ENCODE measurements around the gene PRMT1.

DNA sequence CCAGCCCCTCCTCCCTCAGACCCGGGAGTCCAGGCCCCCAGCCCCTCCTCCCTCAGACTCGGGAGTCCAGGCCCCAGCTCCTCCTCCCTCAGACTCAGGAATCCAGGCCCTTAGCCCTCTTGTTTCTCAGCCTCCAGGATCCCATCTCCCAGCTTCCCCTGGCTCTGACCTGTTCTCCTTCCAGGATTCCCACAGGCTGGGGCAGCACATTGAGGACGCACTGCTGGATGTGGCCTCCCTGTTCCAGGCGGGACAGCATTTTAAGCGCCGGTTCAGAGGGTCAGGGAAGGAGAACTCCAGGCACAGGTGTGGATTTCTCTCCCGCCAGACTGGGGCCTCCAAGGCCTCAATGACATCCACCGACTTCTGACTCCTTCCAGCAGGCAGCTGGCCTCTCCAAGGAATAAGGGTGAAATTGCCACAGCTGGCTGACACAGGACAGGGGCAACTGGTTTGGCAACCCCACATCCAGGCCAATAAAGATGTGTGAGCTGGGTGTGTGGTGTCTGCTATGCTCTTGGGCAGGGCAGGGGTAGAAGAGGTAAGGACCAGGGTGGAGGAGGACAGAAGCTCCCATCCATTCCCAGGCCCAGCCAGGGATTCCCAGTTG lies 36.3 kb downstream of the PRMT1 start:
- TF ChIP-seq, protein P1, sequence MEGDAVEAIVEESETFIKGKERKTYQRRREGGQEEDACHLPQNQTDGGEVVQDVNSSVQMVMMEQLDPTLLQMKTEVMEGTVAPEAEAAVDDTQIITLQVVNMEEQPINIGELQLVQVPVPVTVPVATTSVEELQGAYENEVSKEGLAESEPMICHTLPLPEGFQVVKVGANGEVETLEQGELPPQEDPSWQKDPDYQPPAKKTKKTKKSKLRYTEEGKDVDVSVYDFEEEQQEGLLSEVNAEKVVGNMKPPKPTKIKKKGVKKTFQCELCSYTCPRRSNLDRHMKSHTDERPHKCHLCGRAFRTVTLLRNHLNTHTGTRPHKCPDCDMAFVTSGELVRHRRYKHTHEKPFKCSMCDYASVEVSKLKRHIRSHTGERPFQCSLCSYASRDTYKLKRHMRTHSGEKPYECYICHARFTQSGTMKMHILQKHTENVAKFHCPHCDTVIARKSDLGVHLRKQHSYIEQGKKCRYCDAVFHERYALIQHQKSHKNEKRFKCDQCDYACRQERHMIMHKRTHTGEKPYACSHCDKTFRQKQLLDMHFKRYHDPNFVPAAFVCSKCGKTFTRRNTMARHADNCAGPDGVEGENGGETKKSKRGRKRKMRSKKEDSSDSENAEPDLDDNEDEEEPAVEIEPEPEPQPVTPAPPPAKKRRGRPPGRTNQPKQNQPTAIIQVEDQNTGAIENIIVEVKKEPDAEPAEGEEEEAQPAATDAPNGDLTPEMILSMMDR (IDR thresholded peaks at IDR 0.05): no peak
- TF ChIP-seq POLR2A (IDR thresholded peaks at IDR 0.05): no peak

Data from Peyer's patch (tissue), 4 donors.